HepG2 (cell line): ENCODE results near the gene COL2A1. TPM values are rescaled to one million over a fixed set of nuclear protein-coding genes. Genes with fewer than 3 reads are reported as not detected.

Experiments used
- FOXC1 ChIP-seq: sonication (generic); formaldehyde crosslinking; IDR thresholded peaks from 2 replicates; pipeline ENCODE4 v1.8.0; 2022; ENCODE audit warnings: mild to moderate bottlenecking, missing genetic modification reagents, borderline replicate concordance
- FOXJ3 ChIP-seq: sonication (generic); formaldehyde crosslinking; IDR thresholded peaks from 2 replicates; pipeline ENCODE4 v1.4.0; 2020; ENCODE audit warnings: missing genetic modification reagents, mild to moderate bottlenecking, borderline replicate concordance
- FOXP1 ChIP-seq, 2 experiments: fragments of 450-650 bp in 1 of 2; IDR thresholded peaks; 2 replicates each; pipeline ENCODE4 v1.6.1; 2017 to 2018; ENCODE audit warnings: antibody characterized with exemption in 1 of 2
- HCFC1 ChIP-seq: fragments of 150-350 bp; IDR thresholded peaks from 2 replicates; pipeline ENCODE4 v1.6.1; 2014; ENCODE audit warnings: low read depth, low read length
- HNF1B ChIP-seq: sonication (generic); formaldehyde crosslinking; IDR thresholded peaks from 2 replicates; pipeline ENCODE4 v1.5.1; 2020; ENCODE audit warnings: mild to moderate bottlenecking, moderate library complexity, missing genetic modification reagents
- MEIS2 ChIP-seq: sonication (generic); formaldehyde crosslinking; IDR thresholded peaks from 2 replicates; pipeline ENCODE4 v1.9.0; 2021; ENCODE audit warnings: mild to moderate bottlenecking, missing genetic modification reagents
- NFKB2 ChIP-seq: sonication (generic); formaldehyde crosslinking; IDR thresholded peaks from 2 replicates; pipeline ENCODE4 v1.4.0; 2020; ENCODE audit warnings: missing genetic modification reagents, borderline replicate concordance
- PRDM4 ChIP-seq: sonication (generic); formaldehyde crosslinking; IDR thresholded peaks from 2 replicates; pipeline ENCODE4 v1.9.0; 2021; ENCODE audit warnings: missing genetic modification reagents, borderline replicate concordance
- RBM39 ChIP-seq: fragments of 200-400 bp; formaldehyde crosslinking; IDR thresholded peaks from one replicate; pipeline ENCODE4 v1.6.1; 2018; ENCODE audit warnings: antibody characterized with exemption, mild to moderate bottlenecking, low read depth, low read length; ENCODE audit not compliant: poor library complexity, severe bottlenecking
- RXRB ChIP-seq: IDR thresholded peaks from 2 replicates; pipeline ENCODE4 v1.6.1; 2016; ENCODE audit warnings: borderline replicate concordance, missing genetic modification reagents, missing compliant biosample characterization
- SMAD1 ChIP-seq: sonication (generic); formaldehyde crosslinking; IDR thresholded peaks from 2 replicates; pipeline ENCODE4 v1.4.0; 2020; ENCODE audit warnings: missing genetic modification reagents, low read depth, mild to moderate bottlenecking, borderline replicate concordance
- SRY ChIP-seq: sonication (generic); formaldehyde crosslinking; IDR thresholded peaks from 2 replicates; pipeline ENCODE4 v1.8.0; 2022; ENCODE audit warnings: mild to moderate bottlenecking, missing genetic modification reagents
- ZBTB33 ChIP-seq: sonication (generic); formaldehyde crosslinking; IDR thresholded peaks from 2 replicates; pipeline ENCODE4 v1.4.0; 2020; ENCODE audit warnings: missing genetic modification reagents
- ZNF274 ChIP-seq: sonication (generic); formaldehyde crosslinking; IDR thresholded peaks from 2 replicates; pipeline ENCODE4 v1.5.1; 2020; ENCODE audit warnings: mild to moderate bottlenecking, missing genetic modification reagents
- ZNF501 ChIP-seq: sonication (generic); formaldehyde crosslinking; IDR thresholded peaks from 2 replicates; pipeline ENCODE4 v1.5.1; 2020; ENCODE audit warnings: mild to moderate bottlenecking, moderate library complexity, missing genetic modification reagents
- ZNF605 ChIP-seq: sonication (generic); formaldehyde crosslinking; IDR thresholded peaks from 2 replicates; pipeline ENCODE4 v1.8.0; 2022; ENCODE audit warnings: mild to moderate bottlenecking, missing genetic modification reagents
- ZNF790 ChIP-seq: sonication (generic); formaldehyde crosslinking; IDR thresholded peaks from 2 replicates; pipeline ENCODE4 v1.8.0; 2022; ENCODE audit warnings: missing genetic modification reagents, mild to moderate bottlenecking, borderline replicate concordance
- ZNF800 ChIP-seq: sonication (generic); formaldehyde crosslinking; IDR thresholded peaks from 2 replicates; pipeline ENCODE4 v1.4.0; 2020; ENCODE audit warnings: missing genetic modification reagents
- ZSCAN25 ChIP-seq: sonication (generic); formaldehyde crosslinking; IDR thresholded peaks from 2 replicates; pipeline ENCODE4 v1.8.0; 2022; ENCODE audit warnings: mild to moderate bottlenecking, missing genetic modification reagents
- polyA plus RNA-seq, 8 experiments: library from polyadenylated mRNA; depleted of rRNA in 3 of 8; stranded (reverse) in 7 of 8; unstranded in 1 of 8; fragments of >200 nt; fragmentation: Illumina TruSeq in 4 of 8; extraction: Trizol in 4 of 8; gene quantifications; 2 replicates each; pipeline versions ENCODE4 v1.2.1 to v1.2.3, GENCODE V29; 2011 to 2016; ENCODE audit warnings: low read depth in 4 of 8, missing spikeins in 1 of 8, mixed read lengths in 1 of 8; ENCODE audit not compliant: insufficient read depth in 1 of 8
- total RNA-seq, 5 experiments: library from RNA; depleted of rRNA; stranded (reverse); fragments of >200 nt; fragmentation: Illumina TruSeq; extraction: Trizol; gene quantifications; 2 replicates each; pipeline ENCODE4 v1.2.3, GENCODE V29; 2016; ENCODE audit warnings: low read depth in 1 of 5
- TF ChIP-seq, protein P1 (sequence below): sonication (generic); formaldehyde crosslinking; IDR thresholded peaks from 2 replicates; pipeline ENCODE4 v1.4.0; 2020; ENCODE audit warnings: mild to moderate bottlenecking, missing genetic modification reagents

COL2A1 gene
- total and polyA plus RNA-seq, 2 of the 13 experiments (the other 11 are each of a cell fraction or from before 2014, with no cell fraction given) = 7.4 to 38.3 TPM

- TF ChIP-seq HNF1B (CRISPR knock-in tag) (peak; percentile 89), ZSCAN25 (no peak), RXRB (CRISPR knock-in tag) (peak; percentile 35; the same call in 1 of the 2 replicates), FOXC1 (peak; percentile 87), NFKB2 (peak; percentile 76; the same call in 1 of the 2 replicates), ZNF274 (CRISPR knock-in tag) (peak; percentile 95), FOXP1 (IDR thresholded peaks at IDR 0.05) (no peak), FOXP1 (CRISPR knock-in tag; IDR thresholded peaks at IDR 0.05) (no peak), MEIS2 (CRISPR knock-in tag) (0 out of 2 replicates have a peak, but pooled peaks have one; percentile 27), ZBTB33 (CRISPR knock-in tag) (no peak), FOXJ3 (CRISPR knock-in tag) (peak; percentile 61; the same call in 1 of the 2 replicates), SMAD1 (CRISPR knock-in tag) (no peak), RBM39 (peak; percentile 70), HCFC1 (no peak), ZNF605 (CRISPR knock-in tag) (peak; percentile 77), ZNF800 (peak; percentile 87), ZNF501 (CRISPR knock-in tag) (peak; percentile 79), ZNF790 (CRISPR knock-in tag) (peak; percentile 87; the same call in 1 of the 2 replicates), PRDM4 (CRISPR knock-in tag) (no peak), SRY (CRISPR knock-in tag) (peak; percentile 78)
- TF ChIP-seq, protein P1, sequence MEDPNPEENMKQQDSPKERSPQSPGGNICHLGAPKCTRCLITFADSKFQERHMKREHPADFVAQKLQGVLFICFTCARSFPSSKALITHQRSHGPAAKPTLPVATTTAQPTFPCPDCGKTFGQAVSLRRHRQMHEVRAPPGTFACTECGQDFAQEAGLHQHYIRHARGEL (CRISPR knock-in tag) = no peak
Observed at GRCh38 chr12:47963340-47964040, 40.8 kb downstream of the COL2A1 start, which contains the start of gene TMEM106C (continued).
